Effector CD8-positive, alpha-beta T cell (primary cell): ENCODE data around the gene TMEM130.

ENCODE experiments used
- DNase-seq: peaks from one replicate; lab custom pipeline; 2025; lab: John Stamatoyannopoulos, UW
- total RNA-seq, 4 experiments: gene quantifications; one replicate each; lab custom pipeline; 2026; lab: John Stamatoyannopoulos, UW

Gene TMEM130
- 0 to 0.18 (median 0.04) reads per million in 4 experiments for total RNA-seq

DNA sequence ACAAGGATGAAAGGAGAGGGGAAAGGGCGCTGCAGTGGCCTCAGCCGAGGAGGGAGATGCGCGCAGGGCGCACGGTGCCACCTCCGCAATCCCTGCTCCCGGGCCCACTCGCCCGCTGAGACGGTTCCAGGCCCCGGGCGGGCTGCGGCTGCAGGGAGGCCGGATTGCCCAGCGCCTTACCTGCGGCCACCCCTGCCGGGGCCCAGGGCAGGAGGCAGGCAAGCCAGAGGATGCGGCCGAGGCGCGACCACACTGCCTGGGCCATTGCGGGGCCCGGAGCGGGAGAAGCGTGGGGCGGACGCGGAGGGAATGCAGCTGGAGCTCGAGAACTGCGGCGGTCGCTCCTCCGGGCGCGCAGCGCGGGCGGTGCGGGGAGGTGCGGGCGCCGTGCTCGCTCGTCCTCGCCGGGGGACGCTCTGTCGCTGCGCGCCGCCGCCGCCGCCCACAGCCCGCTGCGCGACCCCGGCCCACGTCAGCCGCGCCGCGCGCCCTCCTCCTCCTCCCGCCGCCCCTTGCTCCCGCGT lies at the start of gene TMEM130:
Gene TMEM130, minus strand, starts transcription at position 418 of the 524 bp plus-strand sequence. Its CDS starts 153 bp downstream, at position 265.
- no peak for DNase-seq

- no peak for DNase-seq
These were observed 47.5 kb upstream of the TMEM130 start for GRCh38 chr7:98917331-98917730.

GRCh38 chr7:98913612-98914011 lies 43.8 kb upstream of the TMEM130 start:
- DNase-seq, result no peak

GRCh38 chr7:98913026-98913425 lies 43.2 kb upstream of the TMEM130 start:
- no peak for DNase-seq

DNA sequence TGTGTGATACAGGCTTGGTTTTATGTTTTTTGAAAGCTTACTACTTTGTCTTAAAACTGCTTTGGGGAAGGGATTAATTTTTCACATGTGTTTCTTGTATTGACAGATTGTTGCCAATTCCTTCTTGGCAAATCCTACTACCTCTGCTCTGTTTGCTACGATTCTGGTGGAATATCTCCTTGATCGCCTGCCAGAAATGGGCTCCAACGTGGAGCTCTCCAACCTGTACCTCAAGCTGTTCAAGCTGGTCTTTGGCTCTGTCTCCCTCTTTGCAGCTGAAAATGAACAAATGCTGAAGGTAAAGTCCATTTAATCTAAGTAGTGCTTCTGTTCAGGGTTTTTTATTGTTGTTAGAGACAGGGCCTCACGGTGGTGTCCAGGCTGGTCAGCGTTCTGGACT lies 42.1 kb upstream of the TMEM130 start:
- no peak for DNase-seq

DNA sequence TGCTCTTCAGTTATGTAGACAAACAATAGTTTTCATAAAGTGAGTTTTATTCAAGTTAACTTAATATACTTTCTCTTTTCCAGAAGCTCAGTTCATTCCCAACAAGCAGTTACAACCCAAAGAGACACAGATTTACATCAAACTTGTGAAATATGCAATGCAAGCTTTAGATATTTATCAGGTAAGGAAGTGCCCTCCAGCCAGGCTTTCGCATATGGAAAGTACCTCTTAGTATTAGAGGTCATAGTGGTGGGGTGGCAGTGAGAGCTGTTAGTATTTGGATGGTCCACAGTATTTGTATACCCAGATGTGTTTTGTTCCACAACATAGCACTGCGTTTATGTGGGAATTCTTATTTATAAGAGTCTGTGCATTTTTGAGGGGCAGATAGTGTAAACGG lies 40.6 kb upstream of the TMEM130 start:
- no peak for DNase-seq

DNA sequence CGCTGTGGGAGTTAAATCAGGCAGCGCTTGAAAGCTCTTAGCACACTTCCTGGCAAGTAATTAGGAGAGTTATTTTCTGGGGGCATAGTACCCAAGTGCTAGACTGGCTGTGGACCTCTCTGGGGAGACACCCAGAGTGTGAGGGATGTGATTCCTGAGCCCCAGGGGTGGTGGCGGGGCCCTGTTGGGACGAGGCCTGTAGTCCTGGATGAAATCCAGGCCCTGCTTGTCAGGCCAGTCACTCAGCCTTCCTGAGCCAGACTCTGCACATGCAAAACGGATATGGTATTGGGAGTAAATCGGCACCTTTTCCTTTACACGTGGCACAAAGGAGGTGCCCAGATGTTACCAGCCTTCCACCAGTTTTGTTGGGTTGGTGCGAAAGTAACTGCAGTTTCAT lies 39.7 kb upstream of the TMEM130 start:
- DNase-seq, result no peak

DNA sequence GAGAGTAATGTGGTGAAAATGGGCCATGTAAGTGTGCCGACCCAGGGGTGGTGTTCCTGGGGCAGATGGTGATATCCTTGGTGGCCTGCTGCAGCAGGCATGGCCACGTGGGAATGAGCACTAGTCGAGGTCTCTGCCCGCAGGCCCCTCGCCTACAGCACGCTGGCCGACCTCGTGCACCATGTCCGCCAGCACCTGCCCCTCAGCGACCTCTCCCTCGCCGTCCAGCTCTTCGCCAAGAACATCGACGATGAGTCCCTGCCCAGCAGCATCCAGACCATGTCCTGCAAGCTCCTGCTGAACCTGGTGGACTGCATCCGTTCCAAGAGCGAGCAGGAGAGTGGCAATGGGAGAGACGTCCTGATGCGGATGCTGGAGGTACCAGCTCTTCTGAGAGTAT lies 38.8 kb upstream of the TMEM130 start:
- no peak for DNase-seq

DNA sequence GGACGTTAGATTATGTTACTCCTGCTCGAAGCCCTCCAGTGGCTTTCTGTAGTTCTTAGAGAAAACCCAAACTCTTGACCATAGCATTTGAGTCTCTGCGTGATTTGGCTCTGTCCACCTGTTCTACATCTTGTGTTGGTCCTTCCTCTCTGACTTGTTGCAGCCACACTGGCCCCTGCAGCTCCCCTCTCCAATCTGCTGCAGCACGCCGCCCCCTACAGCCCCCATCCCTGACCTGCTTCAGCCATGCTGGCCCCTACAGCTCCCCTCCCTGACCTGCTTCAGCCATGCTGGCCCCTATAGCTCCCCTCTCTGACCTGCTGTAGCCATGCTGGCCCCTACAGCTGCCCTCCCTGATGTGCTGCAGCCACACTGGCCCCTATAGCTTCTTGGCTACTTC lies 37.8 kb upstream of the TMEM130 start:
- no peak for DNase-seq

DNA sequence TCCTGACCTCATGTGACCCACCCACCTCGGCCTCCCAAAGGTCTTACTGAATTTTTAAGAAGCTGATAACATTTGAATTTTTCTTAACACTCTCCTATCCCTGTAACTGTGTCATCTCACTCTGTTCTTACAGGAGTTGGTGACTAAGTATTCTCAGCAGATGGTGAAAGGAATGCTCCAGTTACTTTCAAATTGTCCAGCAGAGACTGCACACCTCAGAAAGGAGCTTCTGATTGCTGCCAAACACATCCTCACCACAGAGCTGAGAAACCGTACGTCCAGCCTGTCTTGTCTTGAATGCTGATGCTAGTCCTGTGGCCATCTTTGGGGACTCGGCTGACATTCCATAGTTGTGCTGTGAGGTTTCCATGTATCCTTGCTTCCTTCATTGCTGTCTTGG lies 33.4 kb upstream of the TMEM130 start:
- DNase-seq, result no peak

DNA sequence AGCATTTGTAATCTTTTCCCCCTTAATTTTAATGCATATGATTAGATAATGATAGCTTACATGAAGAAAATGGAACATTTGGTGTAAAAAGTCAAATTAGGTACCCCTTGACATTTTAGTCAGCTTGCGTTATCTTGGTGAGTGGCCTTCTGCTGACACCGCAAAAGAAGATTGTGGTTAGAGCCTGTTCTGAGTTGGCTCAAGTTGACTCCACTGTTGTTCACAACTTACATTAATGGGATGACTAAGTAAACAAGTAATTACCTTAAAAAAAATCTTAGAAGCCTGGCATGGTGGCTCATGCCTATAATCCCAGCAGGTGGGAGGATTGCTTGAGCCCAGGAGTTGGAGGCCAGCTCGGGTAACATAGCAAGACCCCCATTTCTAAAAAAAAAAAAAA lies 32.7 kb upstream of the TMEM130 start:
- DNase-seq, result no peak

DNA sequence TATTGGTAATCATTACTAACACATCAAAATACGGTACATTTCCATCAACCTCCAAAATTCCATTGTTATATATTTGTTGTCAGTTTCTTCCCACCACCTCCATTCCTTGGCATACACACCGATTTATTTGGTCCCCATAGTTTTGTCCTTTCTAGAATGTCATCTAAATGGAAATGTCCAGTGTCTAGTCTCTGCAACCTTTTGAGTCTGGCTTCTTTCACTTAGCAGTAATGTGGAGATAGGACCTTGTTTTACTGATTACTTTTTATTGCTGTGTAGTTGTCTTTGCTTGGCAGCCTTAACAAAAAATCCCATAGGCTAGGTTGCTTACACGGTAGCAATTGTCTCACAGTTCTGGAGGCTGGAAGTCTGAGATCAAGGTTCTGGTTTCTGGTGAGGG lies 31.0 kb upstream of the TMEM130 start:
- DNase-seq, result no peak

- DNase-seq, result no peak
These were observed 30.0 kb upstream of the TMEM130 start for GRCh38 chr7:98899816-98900215.

GRCh38 chr7:98892609-98893008 lies 22.8 kb upstream of the TMEM130 start:
- no peak for DNase-seq

- DNase-seq, result no peak
These were observed 17.2 kb upstream of the TMEM130 start for GRCh38 chr7:98887038-98887437.

GRCh38 chr7:98884416-98884815 lies 14.6 kb upstream of the TMEM130 start:
- no peak for DNase-seq

GRCh38 chr7:98881561-98882315 lies 11.9 kb upstream of the TMEM130 start:
- DNase-seq, result no peak

- no peak for DNase-seq
These were observed 10.7 kb upstream of the TMEM130 start for GRCh38 chr7:98880485-98880884.

DNA sequence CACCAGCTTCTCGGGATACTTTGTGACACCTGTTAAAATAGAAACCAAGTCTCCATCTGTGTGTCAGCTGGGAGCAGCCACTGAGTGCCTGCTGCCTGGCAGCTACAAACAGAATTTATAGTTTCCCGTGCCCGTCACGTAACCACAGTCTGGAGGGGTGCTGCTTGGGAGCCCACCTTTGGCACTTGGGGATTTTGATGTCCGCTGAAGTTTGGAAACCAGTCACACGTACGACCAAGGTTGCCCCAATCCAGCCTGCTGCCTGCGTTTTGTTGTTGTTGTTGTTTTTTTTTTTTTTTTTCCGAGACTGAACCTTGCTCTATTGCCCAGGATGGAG lies 10.1 kb upstream of the TMEM130 start:
- DNase-seq, result peak; percentile 30

DNA sequence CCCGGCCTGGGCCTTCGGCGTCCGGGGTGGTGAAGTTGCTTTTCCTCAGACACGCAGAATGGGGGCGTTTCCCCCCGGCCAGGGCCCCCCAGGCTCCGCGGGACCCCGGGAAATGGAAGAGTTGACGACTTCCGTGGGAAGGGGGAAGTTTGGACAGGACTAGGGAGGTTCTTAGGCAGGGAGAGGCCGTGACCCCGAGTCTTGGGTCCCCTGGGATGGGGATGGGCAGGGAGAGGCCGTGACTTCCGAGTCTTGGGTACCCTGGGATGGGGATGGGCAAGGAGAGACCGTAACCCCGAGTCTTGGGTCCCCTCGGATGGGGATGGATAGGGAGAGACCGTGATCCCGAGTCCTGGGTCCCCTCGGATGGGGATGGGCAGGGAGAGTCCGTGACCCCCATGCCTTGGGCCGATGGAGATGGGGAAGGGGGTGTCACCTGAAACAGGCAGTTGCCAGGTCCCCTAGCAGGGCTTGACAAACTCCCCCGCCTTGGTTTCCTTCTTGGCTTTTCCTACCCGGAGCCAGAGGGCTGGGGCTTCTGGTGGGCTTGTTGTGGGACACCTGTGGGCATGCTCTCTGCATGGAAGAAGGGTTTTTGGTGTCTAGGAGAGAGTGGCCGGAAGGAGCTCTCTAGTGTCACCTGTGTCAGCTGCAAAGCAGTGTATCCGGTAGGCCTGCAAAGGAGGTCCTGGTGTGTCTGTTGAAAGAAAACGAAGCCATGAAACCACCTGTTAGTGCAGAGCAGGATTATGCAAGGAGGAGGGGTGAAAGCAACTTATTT lies 9.6 kb upstream of the TMEM130 start:
- DNase-seq, result peak; percentile 45

DNA sequence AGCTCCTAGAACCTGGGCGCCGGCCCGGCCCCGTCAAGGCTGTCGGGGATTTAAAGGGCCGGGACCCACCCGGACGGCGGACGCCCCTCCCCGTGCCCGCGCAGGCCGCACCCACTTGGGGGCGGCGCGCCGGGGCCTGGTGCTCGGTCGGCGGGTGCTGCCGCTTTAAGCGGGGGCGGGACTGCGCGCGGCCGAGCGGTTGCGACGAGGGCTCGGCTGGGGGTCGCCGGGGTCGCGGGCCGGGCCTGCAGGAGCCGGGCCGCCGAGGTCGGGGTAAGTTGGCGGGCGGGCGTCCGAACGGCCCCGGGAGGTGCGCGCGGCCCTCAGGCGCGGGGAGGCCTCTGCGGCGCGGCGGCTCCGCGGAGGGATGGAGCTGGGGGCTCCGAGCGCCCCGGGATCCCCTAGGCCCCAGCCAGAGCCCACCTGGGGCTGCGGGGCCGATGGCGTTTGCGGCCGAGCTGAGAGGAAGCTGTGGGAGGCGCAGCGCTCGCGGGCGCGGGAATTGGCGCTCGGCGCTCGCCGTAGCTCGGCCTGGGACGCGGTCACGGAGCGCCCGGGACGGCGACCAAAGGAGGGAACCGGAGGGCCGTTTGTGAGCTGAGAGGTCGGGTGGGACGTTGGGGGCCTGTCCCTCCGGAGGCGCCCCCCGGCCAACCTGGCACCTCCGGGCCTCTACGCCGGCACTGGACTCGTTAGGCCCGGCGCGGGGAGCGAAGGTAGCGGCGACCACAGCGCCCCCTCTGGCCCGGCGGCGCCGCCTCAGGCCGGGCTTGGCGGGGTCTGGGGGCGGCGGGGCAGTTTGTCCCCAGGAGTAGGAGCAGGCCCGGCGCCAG lies 8.8 kb upstream of the TMEM130 start, which contains the start of gene TRRAP:
Gene TRRAP, plus strand, starts transcription at position 168 of the 833 bp plus-strand sequence. CDS start 2,619 bp downstream, outside the sequence.
- peak; percentile 59 for DNase-seq
